Measurements from ENCODE around the gene SLC2A9.
"Not testable (repeated sequence)": the region's sequence is repeated elsewhere in the genome, so short reads cannot be mapped to it uniquely, and the experiment has no call there.

The SLC2A9 gene

DNA sequence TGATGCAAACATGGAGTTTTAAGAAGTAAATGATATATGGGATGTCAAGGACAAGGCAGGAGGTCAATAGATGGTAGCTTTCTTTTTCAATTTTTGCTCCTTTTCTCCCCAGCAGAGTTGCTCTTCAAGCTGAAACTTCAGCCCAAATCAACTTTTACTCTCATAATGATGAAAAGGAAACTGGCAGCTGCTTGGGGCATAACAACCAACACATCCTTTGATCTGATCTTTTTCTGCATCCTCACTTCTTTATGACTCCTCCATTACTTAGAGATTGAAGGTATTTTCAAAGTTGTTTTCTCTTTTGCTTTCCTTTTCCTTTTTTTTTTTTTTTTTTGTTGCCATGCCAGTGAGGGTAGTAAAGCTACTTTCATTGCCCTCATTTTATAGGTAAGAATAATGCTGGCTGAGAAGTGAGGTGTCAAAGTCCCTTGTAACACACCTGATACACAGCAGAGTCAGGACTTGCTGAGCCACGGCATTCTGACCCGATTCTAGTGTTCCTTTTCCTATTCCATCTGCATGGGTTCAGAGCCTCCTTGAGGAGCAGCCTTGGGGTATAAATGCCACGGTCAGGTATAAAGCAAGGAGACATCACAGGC is 26.9 kb downstream of the SLC2A9 start:
- DNase-seq = no peak

GRCh38 chr4:9989918-9990635 is 31.2 kb downstream of the SLC2A9 start:
- no peak for DNase-seq

DNA sequence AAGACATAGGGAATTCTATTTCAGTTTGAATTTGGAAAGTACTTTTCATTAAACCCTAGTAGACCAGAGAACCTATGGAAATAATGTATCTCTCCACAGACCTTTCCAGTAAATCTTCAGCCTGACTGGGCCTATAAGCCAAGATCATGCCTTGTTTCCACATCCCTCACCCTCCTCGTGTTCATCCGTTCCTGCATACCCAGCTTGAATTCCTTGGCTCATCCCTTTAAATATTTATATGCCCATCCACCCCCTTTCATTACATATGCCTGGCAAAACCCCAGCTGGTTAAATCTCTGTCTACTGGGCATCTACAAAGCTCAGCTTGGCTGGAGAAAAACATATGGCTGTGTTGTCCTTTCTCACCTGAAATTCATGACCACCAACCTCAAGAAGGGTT is 32.4 kb downstream of the SLC2A9 start:
- DNase-seq = no peak

DNA sequence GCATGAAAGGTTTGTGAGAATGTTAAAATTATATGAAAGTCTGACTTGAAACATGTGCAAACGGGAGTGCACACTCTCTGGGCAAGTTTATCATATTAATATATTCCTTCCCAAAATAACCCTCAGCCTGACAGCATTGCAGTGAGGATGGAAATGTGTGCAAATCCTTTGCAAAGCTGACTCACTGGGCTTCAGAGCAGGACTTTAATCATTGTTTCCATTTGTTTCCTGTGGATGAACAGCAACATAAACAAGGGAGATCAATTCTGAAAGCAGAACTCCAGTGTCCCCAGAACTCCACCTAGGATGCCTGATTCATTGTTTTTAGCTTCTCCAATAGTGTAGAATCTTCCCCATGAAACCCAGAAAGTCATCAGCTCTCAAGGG is 32.9 kb downstream of the SLC2A9 start:
- no peak for DNase-seq

DNA sequence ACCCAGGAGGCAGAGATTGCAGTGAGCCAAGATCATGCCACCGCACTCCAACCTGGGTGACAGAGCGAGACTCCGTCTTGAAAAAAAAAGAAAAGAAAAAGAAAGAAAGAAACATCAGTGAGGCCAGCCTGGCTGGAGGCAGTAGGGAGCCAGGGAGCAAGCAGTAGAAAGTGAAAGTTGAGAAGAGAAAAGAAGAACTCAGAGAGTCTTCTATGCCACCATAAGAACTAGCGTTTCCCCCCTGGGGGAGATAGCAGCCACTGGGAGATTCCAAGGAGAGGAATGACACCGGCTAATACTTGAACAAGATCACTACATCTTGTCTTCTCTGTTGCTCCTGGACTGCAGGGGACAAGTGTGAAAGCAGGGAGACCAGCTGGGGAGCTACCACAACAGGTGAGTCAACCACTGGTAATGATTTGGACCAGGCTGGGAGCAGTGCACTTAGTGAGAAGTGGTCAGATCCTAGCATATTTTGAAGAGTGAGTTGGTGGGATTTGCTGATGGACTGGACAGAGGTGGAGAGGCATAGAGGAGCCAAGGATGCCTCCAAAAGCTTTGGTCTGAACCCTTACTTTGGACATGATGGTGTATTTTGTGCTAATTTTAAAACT is 33.4 kb downstream of the SLC2A9 start:
- no peak for DNase-seq

DNA sequence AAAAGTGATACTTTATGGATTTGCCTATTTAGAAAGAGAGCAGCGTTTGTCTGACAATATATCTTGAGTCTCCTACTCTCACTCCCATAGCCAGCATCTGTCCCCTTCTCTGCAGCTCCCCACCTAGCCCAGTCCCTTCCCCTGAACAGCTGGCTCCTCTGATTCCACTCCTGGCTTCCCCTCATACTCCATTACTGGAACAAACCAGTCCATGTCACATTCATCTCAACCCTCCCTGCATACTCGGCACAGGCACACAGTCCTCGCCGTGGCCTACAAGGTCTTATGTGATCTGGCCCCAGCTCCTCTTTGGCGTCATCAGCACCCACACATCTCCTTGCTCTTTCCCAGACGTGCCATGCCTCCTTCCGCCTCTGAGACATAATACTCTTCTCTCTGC is 36.7 kb downstream of the SLC2A9 start:
- no peak for DNase-seq

- no peak for DNase-seq
Observed at GRCh38 chr4:9983211-9983610, 38.1 kb downstream of the SLC2A9 start.

GRCh38 chr4:9981899-9982298 is 39.4 kb downstream of the SLC2A9 start:
- DNase-seq = not testable (repeated sequence)

- no peak for DNase-seq
Observed at GRCh38 chr4:9980898-9981297, 40.4 kb downstream of the SLC2A9 start.

- DNase-seq = no peak
Observed at GRCh38 chr4:9979101-9979701, 42.1 kb downstream of the SLC2A9 start.

- DNase-seq = no peak
Observed at GRCh38 chr4:9977518-9978031, 43.7 kb downstream of the SLC2A9 start.

DNA sequence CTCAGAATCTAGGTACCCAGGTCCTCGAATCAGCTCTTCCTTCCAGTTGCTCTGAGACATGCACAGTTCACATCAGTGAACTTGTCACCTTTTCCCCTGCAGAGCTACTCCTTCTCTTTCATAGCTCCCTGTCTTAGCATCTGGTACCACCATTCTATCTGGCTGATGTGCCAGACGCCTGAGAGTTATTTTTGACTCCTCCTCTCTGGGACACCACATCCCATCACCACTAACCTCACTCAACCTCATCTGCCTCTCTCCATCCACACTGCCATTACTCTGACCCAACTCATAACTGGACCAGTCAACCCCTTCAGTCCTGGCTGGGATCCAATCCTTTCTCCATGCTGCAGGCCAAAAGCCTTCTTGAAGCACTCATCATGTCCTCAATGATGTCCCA is 44.5 kb downstream of the SLC2A9 start:
- DNase-seq = no peak

GRCh38 chr4:9976293-9976692 is 45.0 kb downstream of the SLC2A9 start:
- DNase-seq = no peak

DNA sequence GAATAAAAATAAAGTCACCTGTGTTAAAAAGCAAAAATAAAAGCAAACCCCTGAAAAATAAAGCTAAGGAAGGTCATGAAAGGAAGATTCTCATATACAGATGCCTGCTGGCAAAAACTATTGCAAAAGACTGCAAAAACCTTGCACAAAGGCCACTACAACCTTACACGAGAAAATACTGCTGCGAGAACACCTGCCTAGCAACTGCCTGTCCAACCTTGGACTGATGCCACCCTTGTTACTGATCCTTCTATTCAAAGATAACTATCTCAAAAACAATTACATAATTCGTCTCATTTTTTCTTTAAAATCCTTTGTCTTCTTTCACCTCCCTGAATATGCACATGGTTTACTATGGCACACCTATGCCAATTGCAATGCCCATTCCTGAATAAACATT is 49.6 kb downstream of the SLC2A9 start:
- no peak for DNase-seq

- DNase-seq = no peak
Observed at GRCh38 chr4:9970399-9971011, 50.8 kb downstream of the SLC2A9 start.

GRCh38 chr4:9969526-9970398 is 51.5 kb downstream of the SLC2A9 start:
- no peak for DNase-seq

GRCh38 chr4:9968472-9968871 is 52.8 kb downstream of the SLC2A9 start:
- DNase-seq = no peak

DNA sequence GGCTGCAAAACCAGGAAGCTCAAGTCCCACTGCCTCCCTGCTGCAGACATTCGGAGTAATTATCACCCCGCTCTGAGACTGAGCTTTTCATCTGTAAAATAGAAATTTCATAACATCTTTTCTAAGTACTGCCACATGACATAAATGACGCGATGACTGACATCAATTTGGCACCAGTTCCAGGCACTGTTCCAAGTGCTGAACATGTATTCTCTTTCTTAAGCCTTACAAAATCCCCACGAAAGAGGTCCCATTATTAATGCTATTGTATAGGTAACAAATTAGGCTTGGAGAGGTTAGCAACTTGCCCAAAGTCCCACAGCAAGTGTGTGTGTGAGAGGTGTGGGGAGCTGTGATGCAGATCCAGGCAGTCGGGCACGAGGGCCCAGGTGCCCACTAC is 56.4 kb downstream of the SLC2A9 start:
- DNase-seq = no peak

- no peak for DNase-seq
Observed at GRCh38 chr4:9963328-9963727, 58.0 kb downstream of the SLC2A9 start.

DNA sequence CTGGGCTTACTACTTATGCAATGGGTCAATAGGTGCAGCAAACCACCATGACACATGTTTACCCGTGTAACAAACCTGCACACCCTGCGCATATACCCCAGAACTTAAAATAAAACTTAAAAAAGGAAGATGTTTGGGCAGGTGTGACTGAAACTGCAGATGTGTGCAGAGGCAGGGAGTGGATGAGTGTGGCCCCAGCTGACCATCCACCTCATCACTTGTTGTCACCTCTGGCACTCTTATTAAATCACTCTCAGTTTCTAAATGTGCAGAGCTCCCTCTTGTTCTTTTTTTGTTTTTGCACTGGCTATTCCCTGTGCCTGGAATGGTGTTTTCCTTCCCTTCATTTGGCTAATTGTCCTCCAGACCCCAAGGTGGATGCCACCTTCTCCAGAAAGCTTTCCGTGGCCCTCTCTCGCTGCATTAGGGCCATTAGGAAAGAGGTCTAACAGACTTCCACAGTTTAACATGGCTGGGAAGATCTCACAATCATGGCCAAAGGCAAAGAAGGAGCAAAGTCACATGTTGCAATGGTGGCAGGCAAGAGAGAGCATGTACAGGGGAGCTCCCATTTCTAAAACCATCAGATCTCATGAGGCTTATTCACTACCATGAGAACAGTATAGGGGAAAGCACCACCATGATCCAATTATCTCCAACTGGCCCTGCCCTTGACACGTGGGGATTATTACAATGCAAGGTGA is 58.5 kb downstream of the SLC2A9 start:
- no peak for DNase-seq

DNA sequence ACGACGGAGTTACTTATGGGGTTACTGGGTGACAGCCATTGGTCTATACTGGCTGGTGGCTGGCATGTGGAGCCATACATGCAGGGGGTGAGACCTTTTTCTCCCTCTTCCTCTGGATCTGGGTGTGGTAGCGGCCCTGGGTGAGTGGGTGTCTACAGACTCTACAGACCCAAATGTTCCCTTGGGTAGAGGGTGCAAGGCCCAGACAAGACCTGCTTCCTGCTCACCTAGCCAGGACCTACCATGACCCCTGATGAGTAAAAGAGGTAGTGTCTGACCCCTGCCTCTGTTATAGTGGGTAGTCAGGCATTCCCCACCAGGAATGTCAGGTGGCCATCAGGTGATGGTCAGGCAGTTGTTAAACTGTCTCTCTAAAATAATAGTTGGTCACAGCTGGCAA is 66.8 kb downstream of the SLC2A9 start:
- DNase-seq = no peak

DNA sequence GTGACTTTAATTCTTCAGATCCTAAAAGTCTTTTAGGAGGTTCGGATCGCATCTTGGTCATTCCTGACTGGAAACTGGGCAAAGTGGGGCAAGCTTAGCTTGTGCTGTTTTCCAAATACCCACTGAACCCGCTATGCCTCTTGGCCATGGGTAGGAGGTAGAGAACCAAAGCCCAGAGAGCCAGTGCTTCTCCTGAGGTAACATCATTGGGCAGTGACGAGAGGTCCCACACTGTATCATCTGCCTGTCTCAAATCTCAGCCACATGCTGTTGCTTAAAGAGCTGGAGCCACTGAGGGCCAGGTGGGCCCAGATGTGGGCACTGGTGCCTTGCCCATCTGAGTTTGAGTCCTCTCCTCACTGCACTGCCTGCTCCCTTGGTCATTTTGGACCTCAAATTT is 68.2 kb downstream of the SLC2A9 start:
- DNase-seq = no peak
